NCI-H128 (cell line): ENCODE data around the gene MMP8.

ENCODE experiments used
- DNase-seq: peaks from one replicate; lab custom pipeline; 2025; ENCODE audit not compliant: unreplicated experiment; lab: John Stamatoyannopoulos, UW

MMP8 gene

DNA sequence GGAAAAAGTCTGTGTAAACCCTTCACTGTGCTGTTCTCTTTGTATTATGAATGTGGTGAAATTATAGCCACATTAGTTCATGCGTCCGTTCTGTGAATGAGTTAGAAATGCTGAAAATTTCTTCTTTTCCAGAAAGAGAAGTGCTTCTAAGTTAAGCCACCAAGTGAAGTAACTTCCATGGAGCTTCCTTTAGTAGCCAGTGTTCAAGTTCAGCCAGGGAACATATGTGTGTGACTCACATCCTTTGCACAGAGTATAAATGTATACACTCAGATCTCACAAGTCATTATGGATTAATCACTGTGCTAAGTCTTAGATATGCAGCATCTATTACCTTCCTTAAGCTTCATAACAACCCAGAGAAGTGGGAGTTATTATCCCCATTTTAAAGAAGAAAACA is 3.1 kb upstream of the MMP8 start:
- no peak for DNase-seq

DNA sequence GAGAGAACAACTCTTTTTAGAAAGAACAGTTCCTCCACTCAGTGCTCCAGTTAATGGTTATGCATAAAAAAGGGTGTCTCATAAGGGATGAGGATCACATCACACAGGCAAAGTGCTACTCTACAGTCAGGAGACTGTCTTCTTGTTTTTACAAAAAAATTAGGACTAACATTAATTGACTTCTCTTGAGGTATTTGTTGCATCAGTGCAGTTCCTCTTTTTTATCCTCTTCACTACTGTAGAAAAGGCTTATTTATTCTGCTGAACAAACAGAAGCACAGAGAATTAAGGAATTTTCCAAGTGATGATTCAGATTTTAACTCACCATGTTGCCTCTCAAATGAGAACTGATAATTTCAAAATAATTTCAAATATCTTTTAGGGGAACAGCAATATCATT is 1.9 kb downstream of the MMP8 start:
- no peak for DNase-seq

DNA sequence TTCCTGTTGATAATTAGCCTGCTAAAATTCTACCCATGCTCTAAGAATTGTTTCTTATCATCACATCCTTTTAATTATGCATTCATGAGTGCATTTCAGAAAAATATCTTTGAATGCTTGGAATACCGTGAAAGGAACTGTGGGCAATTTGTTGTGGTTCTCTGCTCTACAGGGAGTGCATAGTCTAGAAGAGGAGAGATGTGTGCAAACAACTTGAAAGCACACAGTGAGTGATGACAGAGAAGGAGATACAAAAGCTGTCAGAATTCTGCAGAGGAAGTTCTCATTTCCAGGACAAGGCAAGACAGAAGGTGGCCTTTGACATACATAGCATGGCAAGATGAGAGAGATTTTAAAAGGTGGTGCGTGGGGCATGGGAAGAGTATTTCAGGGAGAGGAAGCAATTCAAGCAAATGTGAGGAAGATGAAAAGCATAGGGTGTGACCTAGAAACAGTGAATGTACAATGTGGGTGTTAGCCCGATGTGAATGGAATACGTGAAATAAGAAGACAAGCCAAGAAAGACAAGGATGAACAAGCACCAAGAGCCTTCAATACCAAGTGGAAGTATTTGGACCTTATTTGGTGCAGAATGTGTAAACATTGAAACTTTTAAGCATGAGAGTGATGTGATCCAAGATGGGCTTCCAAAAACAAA is 5.0 kb downstream of the MMP8 start:
- DNase-seq = no peak

DNA sequence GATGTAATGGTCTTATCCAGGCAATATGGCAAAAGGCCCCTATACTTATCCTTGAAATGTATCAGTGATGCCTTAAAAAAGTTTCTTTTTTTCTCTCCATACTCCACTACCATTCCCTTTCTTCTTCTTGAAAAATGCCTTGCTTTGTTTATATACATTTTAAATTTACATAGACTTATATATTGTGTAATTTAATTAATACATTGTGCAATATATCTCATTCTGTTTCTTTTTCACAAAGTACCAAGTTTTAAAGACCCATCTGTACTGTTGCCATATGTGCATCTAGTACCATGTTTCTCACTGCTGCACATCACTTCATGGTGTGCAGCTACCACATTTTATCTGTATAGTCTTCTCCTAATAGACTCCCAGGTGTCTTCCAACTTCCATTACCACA is 7.5 kb downstream of the MMP8 start:
- no peak for DNase-seq

DNA sequence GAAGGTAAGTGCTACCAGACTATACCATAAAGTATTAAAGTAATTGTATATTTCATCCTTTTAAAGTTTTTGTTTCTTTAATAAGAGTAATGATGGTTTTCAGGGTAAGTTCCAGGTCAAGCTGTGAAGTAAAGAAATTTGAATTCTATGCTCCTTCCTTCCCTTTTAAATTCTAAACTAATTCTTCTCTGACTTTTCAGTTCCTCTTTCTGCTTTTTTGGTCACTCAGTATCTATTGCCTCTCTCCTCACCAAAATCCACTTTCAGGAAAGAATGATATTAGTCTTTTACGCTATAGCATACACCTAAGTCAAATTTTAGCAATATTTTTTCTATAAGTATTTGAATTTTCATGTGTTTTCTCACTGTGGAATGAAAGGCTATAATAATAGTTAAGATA is 8.2 kb downstream of the MMP8 start:
- no peak for DNase-seq

DNA sequence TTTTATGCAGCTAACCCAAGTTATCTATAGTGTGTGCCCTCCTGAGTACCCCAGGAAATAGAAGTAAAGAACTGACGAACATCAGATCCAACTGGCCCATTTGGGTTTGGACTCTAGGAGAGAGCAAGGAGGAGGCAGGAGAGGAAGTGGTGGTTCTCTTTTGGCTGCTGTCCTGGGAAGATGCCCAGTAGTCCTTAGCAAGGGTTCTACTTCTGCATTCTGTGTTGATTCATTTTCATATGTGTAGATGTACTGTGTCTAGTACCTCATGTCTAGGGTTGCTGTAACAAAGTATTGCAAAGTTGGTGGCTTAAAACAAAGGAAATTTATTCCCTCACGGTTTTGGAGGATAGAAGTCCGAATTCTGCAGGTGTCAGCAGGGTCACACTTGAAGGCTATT is 12.6 kb downstream of the MMP8 start:
- DNase-seq = no peak

DNA sequence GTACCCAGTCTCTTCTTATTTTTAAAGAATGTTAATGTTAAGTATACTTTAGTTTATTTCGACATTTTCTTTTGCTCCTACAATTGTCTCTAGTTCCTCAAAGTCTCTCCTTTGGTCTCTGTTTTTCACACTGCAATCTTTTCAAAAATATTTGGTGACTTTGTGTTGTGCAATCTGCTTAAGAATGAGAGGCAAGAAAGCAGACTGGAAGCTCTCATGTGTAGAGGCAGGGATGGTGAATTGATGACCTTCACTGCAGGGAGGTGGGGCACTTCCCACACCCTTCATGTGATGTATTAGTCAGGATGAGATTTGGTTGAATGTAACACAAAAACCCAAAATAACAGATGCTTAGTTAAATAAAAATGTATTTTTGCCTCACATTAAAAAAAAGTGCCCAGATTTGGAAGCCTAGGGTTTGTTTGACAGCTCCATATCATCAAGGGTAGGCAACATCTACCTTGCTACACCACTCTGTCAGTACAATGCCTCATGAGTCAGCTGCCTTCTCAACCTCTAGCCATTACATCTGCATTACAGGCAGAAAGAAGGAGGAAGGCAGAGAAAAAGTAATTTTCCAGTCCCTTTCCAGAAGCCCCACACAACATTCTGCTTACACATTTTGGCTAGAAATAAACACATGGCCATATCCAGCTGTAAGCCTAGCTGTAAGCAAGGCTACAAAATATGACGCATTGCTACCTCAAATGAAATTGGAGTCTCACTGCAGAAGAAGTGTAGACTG is 15.4 kb downstream of the MMP8 start:
- DNase-seq = no peak

DNA sequence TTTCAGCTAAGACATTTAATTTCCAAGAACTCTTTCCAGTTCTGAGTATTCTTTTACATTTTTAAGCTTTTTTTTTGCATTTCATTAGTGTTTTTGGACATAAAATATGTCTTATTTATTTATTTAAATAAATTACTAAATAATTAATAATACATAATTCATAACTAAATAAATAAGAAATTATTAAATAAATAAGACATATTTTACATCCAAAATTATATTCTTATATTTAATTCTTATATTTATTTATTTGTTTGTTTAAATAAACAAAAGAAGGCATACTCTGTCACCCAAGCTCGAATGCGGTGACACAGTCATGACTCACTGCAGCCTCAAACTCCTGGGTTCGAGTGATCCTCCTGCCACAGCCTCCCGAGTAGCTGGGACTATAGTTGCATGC is 16.1 kb downstream of the MMP8 start:
- no peak for DNase-seq

DNA sequence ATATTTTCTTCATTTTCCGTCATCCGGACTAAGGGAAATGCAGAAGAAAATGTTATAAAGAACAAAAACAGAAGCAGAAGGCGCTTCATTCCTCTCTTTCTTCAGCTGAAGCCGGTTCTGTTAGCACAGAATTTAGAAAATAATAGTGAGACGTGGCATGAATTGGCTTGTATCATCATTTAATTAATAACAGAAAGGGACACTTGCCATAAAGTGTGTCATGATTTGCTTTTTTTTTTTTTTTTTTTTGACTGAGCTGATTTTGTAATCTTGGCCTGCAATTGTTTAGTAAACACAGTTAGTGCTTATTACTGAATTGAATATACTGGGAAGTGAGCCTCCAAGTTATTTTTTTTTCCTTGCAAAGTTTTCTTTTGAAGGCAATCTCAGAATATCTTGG is 19.1 kb downstream of the MMP8 start, which contains the start of gene MMP27:
Gene MMP27, minus strand, starts transcription at position 144 of the 400 bp plus-strand sequence. Its CDS starts 55 bp downstream, at position 89.
- DNase-seq = no peak

DNA sequence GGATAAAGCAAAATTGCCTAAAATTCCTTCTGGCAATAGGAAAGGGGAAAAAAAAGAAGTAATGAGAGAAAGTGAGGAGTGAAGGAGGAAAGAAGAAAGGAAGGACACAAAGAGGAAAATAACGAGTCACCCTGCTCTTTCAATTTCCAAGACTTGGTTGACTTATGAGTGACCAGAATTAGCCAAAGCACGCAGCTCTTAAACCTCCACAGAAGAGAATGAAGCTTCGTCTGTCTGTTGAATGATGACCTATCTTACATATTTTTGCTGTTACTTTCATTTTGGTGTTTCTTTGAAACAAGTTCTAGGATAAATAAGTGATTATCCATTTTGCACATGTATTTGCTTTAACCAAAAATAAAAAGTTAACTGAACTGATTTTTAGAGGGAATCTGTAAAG is 19.9 kb downstream of the MMP8 start:
- DNase-seq = no peak

DNA sequence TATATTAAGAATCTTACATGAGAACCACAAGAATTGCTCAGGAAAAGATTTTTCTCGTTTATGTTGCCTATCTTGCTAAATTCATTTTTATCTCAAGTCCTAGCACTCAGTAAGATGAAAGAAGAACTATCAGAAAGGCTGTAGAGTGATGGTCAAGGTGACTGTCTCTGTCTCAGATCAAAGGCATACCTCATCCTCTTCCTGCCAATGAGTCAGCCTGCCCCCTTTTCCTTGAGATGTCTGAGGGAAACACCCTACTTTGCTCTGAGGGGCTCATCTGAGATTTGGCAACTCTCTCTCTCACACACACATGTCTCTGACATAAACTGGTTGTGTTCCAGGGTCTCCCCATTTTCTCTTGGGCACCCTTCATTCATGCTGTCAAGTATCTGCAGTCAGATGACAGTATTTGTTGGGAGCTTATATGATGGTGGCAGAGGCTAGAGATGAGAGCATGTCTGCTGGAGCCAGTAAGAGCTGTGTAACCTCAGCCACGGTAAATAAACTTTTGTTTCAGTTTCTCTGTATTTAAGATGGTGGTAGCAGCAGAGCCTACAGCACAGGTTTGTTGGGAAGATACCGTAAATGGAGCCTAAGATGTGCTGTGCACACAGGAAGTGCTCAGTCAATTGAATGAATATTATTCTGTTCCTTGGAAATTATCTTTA is 20.8 kb downstream of the MMP8 start:
- no peak for DNase-seq

DNA sequence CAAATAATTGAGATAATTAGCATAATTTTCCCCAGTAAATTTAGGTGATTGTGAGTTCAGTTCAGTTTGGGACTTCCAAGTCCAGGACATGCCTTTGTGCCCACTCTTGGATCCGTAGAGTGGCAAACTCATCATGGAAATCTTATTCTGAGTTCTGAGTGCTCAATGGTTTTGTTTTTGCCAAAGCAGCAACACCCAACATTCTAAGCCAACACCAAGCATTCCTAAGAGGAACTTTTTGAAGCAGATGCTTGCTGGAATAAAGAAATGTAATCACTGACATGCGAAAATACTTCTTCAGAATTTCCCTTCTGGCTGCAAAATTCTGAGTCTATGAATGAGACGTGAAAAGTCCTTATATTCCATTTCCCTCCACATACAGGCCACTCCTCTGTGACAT is 29.6 kb downstream of the MMP8 start:
- DNase-seq = no peak

DNA sequence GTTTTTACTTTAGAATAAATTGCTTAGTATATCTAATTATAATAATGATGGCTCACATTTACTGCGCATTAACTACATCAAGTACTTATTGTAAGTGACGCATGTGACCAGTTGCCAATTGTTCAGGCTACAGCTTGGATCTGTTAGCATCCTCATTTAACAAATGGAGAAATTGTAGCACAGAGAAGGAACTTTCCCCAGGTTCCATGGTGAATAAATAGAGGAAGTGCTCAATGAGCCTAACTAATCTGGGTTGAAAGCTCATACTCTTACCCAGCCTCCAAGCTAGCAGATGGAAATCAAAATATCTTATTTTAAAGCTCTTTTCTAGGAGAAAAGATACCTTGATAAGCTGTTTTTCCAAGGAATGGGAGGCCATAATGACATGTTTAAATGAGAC is 39.0 kb downstream of the MMP8 start:
- no peak for DNase-seq

DNA sequence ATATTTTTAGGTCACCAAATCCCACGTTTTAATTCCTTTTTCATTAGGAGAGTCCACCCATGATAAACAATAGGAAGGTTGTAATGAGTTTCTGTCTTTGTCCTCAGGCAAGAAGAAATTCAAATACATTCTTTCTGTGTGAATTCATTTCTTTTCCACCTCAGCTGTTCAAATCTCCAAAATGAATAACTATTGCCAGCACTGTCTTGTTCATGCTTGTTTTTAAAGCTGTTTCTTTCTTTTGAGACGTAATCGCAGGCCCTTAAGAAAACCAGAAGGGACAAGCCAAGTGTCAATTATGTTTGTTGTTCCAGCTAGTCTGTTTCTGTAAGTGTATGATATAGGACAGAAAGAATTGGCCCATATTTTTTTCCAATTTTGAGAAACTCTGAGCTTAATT is 39.4 kb downstream of the MMP8 start:
- DNase-seq = no peak

DNA sequence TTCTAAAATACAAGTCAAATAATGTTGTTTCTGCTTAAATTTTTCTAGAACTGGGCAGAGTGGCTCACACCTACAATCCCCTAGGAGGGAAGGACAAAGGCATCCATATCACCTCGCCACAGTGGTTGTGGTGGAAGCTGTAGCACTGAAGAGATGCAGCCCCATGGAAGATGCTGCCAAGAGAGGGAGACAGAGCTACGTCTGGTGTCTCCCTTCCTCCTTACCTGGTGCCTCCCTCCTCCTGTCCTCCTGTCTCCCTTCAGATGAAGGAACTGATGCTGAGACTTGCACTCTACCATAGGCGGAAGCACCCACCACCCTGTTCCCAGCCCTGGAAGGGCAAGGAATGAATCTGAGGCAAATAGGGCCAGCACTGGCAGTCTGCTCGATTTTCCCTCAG is 41.5 kb downstream of the MMP8 start:
- DNase-seq = no peak

DNA sequence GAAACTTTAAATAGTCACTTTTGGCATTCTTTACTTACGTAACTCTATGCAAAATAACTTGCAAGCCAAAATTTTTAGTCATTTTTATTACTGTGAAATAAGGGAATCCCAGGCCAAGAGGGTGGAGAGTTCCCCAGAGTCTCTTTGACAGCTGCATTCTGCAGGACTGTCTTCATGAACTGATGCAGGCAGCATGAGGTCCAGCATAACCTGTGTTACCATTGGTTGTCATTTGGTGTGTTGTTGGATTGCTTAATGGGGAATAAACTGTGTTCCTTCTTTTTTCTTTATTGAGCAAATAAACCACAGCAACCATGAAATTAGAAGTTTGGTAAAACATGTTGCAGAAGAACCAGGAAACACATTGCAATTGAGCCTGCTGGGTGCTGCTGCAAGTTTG is 43.8 kb downstream of the MMP8 start:
- no peak for DNase-seq

DNA sequence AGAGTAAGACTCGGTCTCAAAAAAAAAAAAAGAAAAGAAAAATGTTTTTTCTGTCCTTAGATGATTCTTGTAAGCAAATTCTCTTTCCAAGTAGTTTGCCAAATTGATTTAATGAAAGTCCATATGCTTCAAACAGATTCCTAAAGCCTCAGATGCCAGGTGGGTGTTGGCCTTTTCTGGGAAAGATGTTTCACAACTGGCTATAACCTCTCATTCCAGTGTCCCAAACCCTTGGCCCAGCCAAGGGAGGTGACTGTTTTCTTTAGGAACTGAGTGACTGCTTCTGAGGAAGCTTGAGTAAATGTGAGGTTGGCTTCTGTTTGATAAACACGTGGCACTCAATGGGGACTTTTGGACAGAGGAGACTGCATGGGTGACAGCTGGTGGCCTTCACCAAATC is 46.7 kb downstream of the MMP8 start:
- DNase-seq = no peak

DNA sequence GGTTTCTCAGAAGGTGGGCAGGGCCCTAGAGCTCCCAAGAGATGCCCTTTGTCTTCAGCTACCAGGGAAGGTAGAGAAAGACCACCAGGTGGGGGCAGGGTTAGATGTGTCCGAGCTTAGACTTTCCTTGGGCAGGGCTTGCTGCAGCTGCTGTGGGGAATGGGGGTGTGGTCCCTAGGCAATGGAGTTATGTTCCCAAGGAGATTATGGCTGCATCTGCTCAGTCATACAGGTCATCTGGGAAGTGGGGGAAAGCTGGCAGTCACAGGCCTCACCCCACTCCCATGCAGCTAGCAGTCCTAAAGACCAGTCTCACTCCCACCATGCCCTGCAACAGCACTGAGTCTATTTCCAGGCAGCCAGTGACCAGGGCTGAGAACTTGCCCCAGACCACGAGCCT is 48.7 kb downstream of the MMP8 start:
- DNase-seq = no peak

DNA sequence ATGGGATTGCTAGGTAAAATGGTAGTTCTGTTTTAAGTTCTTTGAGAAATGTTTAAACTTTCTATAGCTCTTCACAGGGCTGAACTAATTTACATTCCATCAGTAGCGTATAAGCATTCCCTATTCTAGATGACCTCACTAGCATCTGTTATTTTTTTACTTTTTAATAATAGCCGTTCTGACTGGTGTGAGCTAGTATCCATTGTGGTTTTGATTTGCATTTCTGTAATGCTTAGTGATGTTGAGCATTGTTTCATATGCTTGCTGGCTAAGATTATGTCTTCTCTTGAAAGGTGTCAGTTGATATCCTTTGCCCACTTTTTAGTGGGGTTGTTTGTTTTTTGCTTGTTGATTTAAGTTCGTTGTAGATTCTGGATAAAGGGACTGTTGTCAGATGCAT is 55.1 kb downstream of the MMP8 start:
- no peak for DNase-seq

DNA sequence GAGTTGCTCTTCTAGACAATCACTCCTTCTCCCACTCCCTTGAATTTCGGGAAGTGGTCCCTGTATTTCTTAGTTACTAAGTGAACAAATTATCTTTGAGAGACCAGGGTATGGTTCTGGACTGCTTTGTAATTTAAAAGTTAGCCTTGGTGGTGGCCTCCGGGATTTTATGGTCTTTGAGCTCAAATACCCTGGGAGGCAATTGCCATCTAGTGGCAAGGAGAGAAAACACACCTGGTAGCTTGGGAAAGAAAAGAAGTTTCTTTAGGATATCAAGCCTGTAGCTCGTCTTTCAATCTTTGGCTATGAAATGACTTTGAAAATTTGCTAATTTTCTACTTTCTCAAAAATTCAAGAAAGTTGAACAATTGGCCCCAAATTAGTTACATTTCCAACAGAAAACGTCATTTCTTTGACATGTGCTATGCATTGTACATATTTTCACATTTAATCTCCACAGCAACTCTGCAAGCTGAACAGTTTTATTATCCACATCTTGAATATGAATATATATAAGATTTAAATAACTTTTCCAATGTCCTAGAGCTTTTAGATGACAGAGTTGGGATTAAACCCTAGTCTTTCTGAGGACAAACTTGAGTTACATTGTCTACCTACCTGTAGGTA is 58.3 kb downstream of the MMP8 start:
- DNase-seq = no peak

DNA sequence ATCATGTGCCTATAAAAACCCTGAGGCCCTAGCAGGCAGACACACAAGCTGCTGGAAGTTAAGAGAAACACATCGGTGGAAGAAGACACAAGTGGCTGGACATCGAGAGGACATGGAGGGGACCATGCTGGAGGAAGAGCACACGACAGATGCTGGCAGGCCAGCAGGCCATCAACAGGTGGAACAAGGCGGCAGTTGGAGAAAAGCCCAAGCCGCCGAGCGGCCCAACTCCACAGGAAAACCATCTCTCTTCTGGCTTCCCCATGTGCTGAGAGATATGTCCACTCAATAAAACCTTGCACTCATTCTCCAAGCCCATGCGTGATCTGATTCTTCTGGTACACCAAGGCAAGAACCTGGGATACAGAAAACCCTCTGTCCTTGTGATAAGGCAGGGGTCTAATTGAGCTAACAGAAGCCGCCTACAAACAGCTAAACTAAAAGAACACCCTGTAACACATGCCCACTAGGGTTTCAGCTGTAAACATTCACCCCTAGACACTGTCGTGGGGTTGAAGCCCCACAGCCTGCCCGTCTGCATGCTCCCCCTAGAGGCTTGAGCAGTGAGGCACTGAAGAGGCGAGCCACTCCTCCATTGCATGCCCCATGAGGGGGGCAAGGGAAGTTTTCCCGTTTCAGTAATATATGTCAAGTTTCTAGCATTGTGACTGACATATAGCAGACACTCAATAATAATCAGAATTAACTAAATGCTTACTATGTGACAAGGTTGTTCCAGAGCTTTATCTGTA is 60.6 kb downstream of the MMP8 start:
- DNase-seq = no peak
